ENCODE measurements around the gene TRAPPC2. TPM values are rescaled to one million over a fixed set of nuclear protein-coding genes. Genes with fewer than 3 reads are reported as not detected.

Gene TRAPPC2
- total and polyA plus RNA-seq, 4 donors, result 3.1 to 12.3 (median 8.8) TPM

DNA sequence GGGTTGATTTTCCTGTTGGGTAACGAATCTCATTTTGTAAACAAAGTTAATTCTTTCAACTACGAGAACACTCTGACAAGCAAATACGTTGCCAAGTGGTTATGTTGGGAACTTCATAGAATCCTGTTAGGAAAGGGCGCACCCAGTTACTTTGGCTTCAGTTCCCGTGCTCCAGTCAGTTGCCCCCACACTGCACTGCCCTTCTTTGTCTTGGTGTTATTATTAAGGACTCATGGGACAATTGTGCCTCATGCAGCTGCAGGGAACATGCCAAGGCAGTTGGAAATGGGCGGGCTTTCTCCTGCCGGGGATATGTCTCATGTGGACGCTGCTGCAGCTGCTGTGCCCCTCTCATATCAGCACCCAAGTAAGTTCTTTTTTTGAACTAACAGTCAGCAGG lies 29.1 kb upstream of the TRAPPC2 start:
- H3K4me3 ChIP-seq (ENCODE audit: low read depth in 1 of 3, low read length in 3 of 3), result no peak overlapping the region
- H3K9ac ChIP-seq (ENCODE audit: low read depth in 1 of 2, low read length in 2 of 2), result no peak overlapping the region
- 85% methylated on average over 8 of the region's 8 CpGs for WGBS
- peaks cover 0 to 47% (median 21%) of the 10 kb centered on the region in 4 donors for H3K36me3 ChIP-seq (ENCODE audit: control insufficient read depth in 4 of 4, insufficient read depth in 3 of 4, low read depth in 1 of 4, low read length in 3 of 4)
- H3K9me3 ChIP-seq (ENCODE audit: control insufficient read depth in 4 of 4, low read length in 3 of 4), result no peaks in the 10 kb centered on the region
- H3K27me3 ChIP-seq (ENCODE audit: control insufficient read depth in 4 of 4, insufficient read depth in 4 of 4, low read length in 3 of 4), result no peaks in the 10 kb centered on the region
- TF ChIP-seq JUND (IDR thresholded peaks at IDR 0.05), result no peak
- TF ChIP-seq, protein P1, sequence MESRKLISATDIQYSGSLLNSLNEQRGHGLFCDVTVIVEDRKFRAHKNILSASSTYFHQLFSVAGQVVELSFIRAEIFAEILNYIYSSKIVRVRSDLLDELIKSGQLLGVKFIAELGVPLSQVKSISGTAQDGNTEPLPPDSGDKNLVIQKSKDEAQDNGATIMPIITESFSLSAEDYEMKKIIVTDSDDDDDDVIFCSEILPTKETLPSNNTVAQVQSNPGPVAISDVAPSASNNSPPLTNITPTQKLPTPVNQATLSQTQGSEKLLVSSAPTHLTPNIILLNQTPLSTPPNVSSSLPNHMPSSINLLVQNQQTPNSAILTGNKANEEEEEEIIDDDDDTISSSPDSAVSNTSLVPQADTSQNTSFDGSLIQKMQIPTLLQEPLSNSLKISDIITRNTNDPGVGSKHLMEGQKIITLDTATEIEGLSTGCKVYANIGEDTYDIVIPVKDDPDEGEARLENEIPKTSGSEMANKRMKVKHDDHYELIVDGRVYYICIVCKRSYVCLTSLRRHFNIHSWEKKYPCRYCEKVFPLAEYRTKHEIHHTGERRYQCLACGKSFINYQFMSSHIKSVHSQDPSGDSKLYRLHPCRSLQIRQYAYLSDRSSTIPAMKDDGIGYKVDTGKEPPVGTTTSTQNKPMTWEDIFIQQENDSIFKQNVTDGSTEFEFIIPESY (IDR thresholded peaks at IDR 0.05), result no peak
- TF ChIP-seq, protein P2, sequence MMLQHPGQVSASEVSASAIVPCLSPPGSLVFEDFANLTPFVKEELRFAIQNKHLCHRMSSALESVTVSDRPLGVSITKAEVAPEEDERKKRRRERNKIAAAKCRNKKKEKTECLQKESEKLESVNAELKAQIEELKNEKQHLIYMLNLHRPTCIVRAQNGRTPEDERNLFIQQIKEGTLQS (IDR thresholded peaks at IDR 0.05), result no peak
- no peak for TF ChIP-seq FOXA2 (IDR thresholded peaks at IDR 0.05)
- TF ChIP-seq NR2F2 (IDR thresholded peaks at IDR 0.05), result no peak
- no peak for TF ChIP-seq RXRA (IDR thresholded peaks at IDR 0.05)
- TF ChIP-seq RAD21 (IDR thresholded peaks at IDR 0.05), result no peak
- no peak for TF ChIP-seq YY1 (IDR thresholded peaks at IDR 0.05)
- TF ChIP-seq EGR1 (IDR thresholded peaks at IDR 0.05; ENCODE audit: low read depth in 2 of 2), result no peak
- TF ChIP-seq SP1 (IDR thresholded peaks at IDR 0.05), result no peak
- no peak for TF ChIP-seq HNF4A (conservative IDR thresholded peaks at IDR 0.05)
- TF ChIP-seq, protein P3, sequence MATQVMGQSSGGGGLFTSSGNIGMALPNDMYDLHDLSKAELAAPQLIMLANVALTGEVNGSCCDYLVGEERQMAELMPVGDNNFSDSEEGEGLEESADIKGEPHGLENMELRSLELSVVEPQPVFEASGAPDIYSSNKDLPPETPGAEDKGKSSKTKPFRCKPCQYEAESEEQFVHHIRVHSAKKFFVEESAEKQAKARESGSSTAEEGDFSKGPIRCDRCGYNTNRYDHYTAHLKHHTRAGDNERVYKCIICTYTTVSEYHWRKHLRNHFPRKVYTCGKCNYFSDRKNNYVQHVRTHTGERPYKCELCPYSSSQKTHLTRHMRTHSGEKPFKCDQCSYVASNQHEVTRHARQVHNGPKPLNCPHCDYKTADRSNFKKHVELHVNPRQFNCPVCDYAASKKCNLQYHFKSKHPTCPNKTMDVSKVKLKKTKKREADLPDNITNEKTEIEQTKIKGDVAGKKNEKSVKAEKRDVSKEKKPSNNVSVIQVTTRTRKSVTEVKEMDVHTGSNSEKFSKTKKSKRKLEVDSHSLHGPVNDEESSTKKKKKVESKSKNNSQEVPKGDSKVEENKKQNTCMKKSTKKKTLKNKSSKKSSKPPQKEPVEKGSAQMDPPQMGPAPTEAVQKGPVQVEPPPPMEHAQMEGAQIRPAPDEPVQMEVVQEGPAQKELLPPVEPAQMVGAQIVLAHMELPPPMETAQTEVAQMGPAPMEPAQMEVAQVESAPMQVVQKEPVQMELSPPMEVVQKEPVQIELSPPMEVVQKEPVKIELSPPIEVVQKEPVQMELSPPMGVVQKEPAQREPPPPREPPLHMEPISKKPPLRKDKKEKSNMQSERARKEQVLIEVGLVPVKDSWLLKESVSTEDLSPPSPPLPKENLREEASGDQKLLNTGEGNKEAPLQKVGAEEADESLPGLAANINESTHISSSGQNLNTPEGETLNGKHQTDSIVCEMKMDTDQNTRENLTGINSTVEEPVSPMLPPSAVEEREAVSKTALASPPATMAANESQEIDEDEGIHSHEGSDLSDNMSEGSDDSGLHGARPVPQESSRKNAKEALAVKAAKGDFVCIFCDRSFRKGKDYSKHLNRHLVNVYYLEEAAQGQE (IDR thresholded peaks at IDR 0.05), result no peak
- TF ChIP-seq, protein P4, sequence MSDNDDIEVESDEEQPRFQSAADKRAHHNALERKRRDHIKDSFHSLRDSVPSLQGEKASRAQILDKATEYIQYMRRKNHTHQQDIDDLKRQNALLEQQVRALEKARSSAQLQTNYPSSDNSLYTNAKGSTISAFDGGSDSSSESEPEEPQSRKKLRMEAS (IDR thresholded peaks at IDR 0.05), result no peak
- no peak for TF ChIP-seq TAF1 (conservative IDR thresholded peaks at IDR 0.05)
- TF ChIP-seq, protein P5, sequence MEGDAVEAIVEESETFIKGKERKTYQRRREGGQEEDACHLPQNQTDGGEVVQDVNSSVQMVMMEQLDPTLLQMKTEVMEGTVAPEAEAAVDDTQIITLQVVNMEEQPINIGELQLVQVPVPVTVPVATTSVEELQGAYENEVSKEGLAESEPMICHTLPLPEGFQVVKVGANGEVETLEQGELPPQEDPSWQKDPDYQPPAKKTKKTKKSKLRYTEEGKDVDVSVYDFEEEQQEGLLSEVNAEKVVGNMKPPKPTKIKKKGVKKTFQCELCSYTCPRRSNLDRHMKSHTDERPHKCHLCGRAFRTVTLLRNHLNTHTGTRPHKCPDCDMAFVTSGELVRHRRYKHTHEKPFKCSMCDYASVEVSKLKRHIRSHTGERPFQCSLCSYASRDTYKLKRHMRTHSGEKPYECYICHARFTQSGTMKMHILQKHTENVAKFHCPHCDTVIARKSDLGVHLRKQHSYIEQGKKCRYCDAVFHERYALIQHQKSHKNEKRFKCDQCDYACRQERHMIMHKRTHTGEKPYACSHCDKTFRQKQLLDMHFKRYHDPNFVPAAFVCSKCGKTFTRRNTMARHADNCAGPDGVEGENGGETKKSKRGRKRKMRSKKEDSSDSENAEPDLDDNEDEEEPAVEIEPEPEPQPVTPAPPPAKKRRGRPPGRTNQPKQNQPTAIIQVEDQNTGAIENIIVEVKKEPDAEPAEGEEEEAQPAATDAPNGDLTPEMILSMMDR (IDR thresholded peaks at IDR 0.05; ENCODE audit: low read depth, low read length, missing input control), result no peak
- TF ChIP-seq FOXA1 (IDR thresholded peaks at IDR 0.05), result no peak
- TF ChIP-seq HNF4G (IDR thresholded peaks at IDR 0.05), result no peak
- no peak for DNase-seq (ENCODE audit: low spot score)
- peaks cover 0 to 5% (median 0%) of the 10 kb centered on the region in 4 donors for H3K4me1 ChIP-seq (ENCODE audit: control insufficient read depth in 4 of 4, insufficient read depth in 4 of 4, low read length in 3 of 4)
- H3K27ac ChIP-seq (ENCODE audit: low read depth in 1 of 2, low read length in 2 of 2), result no peak overlapping the region
